Neural progenitor cell (in vitro differentiated cells): ENCODE data around the gene ETFA. TPM values are rescaled to one million over a fixed set of nuclear protein-coding genes. Genes with fewer than 3 reads are reported as not detected.

Experiments used
- DNase-seq: peaks from one replicate; pipeline ENCODE4 v3.0.0-alpha.2; 2016; ENCODE audit warnings: low spot score
- H2AFZ ChIP-seq: fragments of 200-600 bp; sonication (generic); replicated peaks from 2 replicates; pipeline ENCODE4 v1.6.1; 2016; ENCODE audit warnings: antibody characterized with exemption
- H3F3A ChIP-seq: fragments of 200-600 bp; sonication (generic); 2 replicates; pipeline ENCODE4 v1.6.1; 2016; ENCODE audit warnings: antibody characterized with exemption, low read depth
- H3K27ac ChIP-seq: fragments of 200-600 bp; sonication (generic); 2 replicates; pipeline ENCODE4 v1.5.1; 2016; ENCODE audit warnings: mild to moderate bottlenecking
- H3K27me3 ChIP-seq: fragments of 200-600 bp; sonication (generic); 2 replicates; pipeline ENCODE4 v1.6.1; 2016; ENCODE audit warnings: mild to moderate bottlenecking, moderate library complexity
- H3K36me3 ChIP-seq: fragments of 200-600 bp; sonication (generic); 2 replicates; pipeline ENCODE4 v1.5.1; 2016
- H3K4me1 ChIP-seq: fragments of 200-600 bp; sonication (generic); 2 replicates; pipeline ENCODE4 v1.6.1; 2016; ENCODE audit warnings: mixed run types
- H3K4me2 ChIP-seq: fragments of 200-600 bp; sonication (generic); 2 replicates; pipeline ENCODE4 v1.6.1; 2016
- H3K4me3 ChIP-seq: fragments of 200-600 bp; sonication (generic); 2 replicates; pipeline ENCODE4 v1.5.1; 2016
- H3K79me2 ChIP-seq: fragments of 200-600 bp; sonication (generic); 2 replicates; pipeline ENCODE4 v1.6.1; 2016; ENCODE audit warnings: low read depth
- H3K9ac ChIP-seq: fragments of 200-600 bp; sonication (generic); 2 replicates; pipeline ENCODE4 v1.6.1; 2016
- H3K9me3 ChIP-seq: fragments of 200-600 bp; sonication (generic); 2 replicates; pipeline ENCODE4 v1.5.1; 2016; ENCODE audit warnings: low read depth
- H4K20me1 ChIP-seq: fragments of 200-600 bp; sonication (generic); 2 replicates; pipeline ENCODE4 v1.6.1; 2016; ENCODE audit warnings: low read depth
- H3K27ac Mint-ChIP-seq: 3 replicates; pipeline ENCODE4 v1.8.0; 2021; ENCODE audit warnings: mixed read lengths
- H3K27me3 Mint-ChIP-seq: 2 replicates; pipeline ENCODE4 v1.8.0; 2022; ENCODE audit warnings: low read depth, mild to moderate bottlenecking, inconsistent platforms, moderate library complexity, mixed read lengths; ENCODE audit not compliant: insufficient read depth
- H3K36me3 Mint-ChIP-seq: 3 replicates; pipeline ENCODE4 v1.8.0; 2021; ENCODE audit warnings: mixed read lengths
- H3K4me1 Mint-ChIP-seq: 3 replicates; pipeline ENCODE4 v1.8.0; 2021; ENCODE audit warnings: mixed read lengths
- H3K4me3 Mint-ChIP-seq: 3 replicates; pipeline ENCODE4 v1.8.0; 2021; ENCODE audit warnings: mild to moderate bottlenecking, moderate library complexity, mixed read lengths
- H3K9me3 Mint-ChIP-seq: 3 replicates; pipeline ENCODE4 v1.8.0; 2020; ENCODE audit warnings: mixed read lengths
- EZH2 ChIP-seq: fragments of 200-600 bp; sonication (generic); IDR thresholded peaks from 2 replicates; pipeline ENCODE4 v1.6.1; 2017; ENCODE audit warnings: antibody characterized with exemption, mild to moderate bottlenecking, moderate library complexity
- EZH2phosphoT487 ChIP-seq: fragments of 200-600 bp; sonication (generic); IDR thresholded peaks from 2 replicates; pipeline ENCODE4 v1.6.1; 2017; ENCODE audit warnings: antibody characterized with exemption
- total RNA-seq: library from RNA; depleted of rRNA; stranded (reverse); fragments of >200 nt; gene quantifications from 2 replicates; pipeline ENCODE4 v1.2.3, GENCODE V29; 2015; ENCODE audit warnings: low replicate concordance
- TF ChIP-seq, protein P1 (sequence below): fragments of 200-600 bp; sonication (generic); IDR thresholded peaks from 2 replicates; pipeline ENCODE4 v1.5.1; 2017; ENCODE audit warnings: antibody characterized with exemption, mild to moderate bottlenecking

Gene ETFA
- total RNA-seq, 1 donor from 2014 or later, result 99.3 TPM

DNA sequence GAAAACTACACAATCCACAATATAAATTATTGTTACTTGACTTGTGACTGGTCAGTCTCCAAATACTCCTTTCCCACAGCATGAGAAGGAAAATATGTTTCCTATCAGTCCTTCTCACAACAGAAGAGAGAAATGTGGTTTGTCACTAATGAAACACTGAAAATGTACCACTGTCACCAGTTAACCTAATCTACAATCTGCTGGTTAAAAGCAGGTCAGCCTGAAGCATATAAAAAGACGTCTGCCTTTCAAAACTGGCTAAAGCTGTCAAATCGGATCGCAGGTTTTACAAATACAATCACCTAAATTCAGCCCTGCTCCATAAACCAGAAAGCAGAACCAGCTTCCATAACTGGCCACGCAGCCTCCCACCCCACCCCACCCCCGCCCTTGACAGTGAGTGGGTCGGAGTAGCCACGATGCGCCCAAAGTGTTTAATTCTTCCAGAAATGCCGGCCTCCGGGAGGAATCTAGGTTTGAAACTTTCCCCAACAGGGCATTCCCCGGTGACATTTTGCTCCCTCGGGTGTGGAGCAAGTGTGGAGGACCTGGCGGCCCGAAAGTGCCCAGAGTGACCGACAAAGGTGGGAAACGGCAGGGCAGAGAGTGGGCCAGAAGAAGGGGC lies 682 bp downstream of the ETFA start:
- peaks cover 2% of the 10 kb centered on the region for H3K27me3 Mint-ChIP-seq
- peaks cover 3% of the 10 kb centered on the region for H4K20me1 ChIP-seq
- H3K27ac ChIP-seq, result no peak overlapping the region
- H3K4me1 Mint-ChIP-seq, result peaks cover 10% of the 10 kb centered on the region
- no peaks in the 10 kb centered on the region for H3K27me3 ChIP-seq
- H3K9me3 ChIP-seq, result no peaks in the 10 kb centered on the region
- H3K4me2 ChIP-seq, result peak overlapping the region; percentile 91
- H3F3A ChIP-seq, result no peaks in the 10 kb centered on the region
- no peaks in the 10 kb centered on the region for H3K36me3 ChIP-seq
- H3K36me3 Mint-ChIP-seq, result peaks cover 7% of the 10 kb centered on the region
- H3K4me3 Mint-ChIP-seq, result peak overlapping the region; percentile 93
- H3K27ac Mint-ChIP-seq, result no peak overlapping the region
- peak overlapping the region; percentile 80 for H2AFZ ChIP-seq
- no peaks in the 10 kb centered on the region for H3K9me3 Mint-ChIP-seq
- peaks cover 5% of the 10 kb centered on the region for H3K4me1 ChIP-seq
- H3K79me2 ChIP-seq, result peaks cover 54% of the 10 kb centered on the region
- no peak for TF ChIP-seq EZH2phosphoT487
- no peak for TF ChIP-seq EZH2
- TF ChIP-seq, protein P1, sequence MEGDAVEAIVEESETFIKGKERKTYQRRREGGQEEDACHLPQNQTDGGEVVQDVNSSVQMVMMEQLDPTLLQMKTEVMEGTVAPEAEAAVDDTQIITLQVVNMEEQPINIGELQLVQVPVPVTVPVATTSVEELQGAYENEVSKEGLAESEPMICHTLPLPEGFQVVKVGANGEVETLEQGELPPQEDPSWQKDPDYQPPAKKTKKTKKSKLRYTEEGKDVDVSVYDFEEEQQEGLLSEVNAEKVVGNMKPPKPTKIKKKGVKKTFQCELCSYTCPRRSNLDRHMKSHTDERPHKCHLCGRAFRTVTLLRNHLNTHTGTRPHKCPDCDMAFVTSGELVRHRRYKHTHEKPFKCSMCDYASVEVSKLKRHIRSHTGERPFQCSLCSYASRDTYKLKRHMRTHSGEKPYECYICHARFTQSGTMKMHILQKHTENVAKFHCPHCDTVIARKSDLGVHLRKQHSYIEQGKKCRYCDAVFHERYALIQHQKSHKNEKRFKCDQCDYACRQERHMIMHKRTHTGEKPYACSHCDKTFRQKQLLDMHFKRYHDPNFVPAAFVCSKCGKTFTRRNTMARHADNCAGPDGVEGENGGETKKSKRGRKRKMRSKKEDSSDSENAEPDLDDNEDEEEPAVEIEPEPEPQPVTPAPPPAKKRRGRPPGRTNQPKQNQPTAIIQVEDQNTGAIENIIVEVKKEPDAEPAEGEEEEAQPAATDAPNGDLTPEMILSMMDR, result no peak
- peak overlapping the region; percentile 80 for H3K9ac ChIP-seq
- H3K4me3 ChIP-seq, result peak overlapping the region; percentile 80
- DNase-seq, result peak; percentile 36

DNA sequence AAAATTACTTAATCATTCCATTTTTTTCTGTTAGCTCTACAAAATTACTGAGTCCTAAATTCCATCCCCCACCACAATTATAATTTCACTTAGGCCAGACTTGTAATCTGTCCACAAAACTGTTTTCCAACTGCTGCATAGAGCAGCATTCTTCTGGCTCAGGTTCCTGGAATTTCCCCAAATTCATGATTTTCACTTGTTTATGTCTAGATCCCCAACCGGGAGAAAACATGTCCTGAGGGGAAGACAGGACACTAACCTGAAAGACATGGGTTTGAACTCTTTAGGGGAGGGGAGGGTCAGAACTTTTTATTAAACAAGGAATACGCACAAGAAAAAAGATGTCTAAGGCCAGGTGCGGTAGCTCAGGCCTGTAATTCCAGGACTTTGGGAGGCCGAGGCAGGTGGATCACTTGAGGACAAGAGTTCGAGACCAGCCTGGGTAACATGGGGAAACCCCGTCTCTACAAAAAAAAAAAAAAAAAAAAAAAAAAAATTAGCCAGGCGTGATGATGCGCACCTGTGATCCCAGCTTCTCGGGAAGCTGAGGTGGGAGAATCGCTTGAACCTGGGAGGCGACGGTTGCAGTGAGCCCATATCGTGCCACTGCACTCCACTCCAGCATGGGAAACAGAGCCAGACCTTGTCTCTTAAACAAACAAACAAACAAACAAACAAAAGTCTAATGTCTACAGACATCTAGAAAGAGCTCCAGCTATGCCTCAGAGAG lies 1.5 kb downstream of the ETFA start:
- Histone ChIP-seq H3K4me3 (peak overlapping the region; percentile 80), H3K9ac (no peak overlapping the region)
- H3K27ac Mint-ChIP-seq, result no peak overlapping the region

DNA sequence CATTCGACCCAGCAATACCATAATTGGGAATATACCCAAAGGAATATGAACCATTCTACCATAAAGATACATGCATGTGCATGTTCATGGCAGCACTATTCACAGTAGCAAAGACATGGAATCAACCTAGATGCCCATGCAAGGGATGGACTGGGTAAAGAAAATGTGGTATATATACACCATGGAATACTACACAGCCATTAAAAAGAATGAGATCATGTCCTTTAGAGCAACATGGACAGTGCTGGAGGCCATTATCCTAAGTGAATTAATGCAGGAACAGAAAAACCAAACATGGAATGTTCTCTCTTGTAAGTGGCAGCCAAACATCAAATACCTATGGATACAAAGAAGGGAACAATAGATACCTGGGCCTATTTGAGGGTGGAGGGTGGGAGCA lies 7.4 kb downstream of the ETFA start:
- peaks cover 85% of the 10 kb centered on the region for H3K79me2 ChIP-seq
- TF ChIP-seq EZH2, result no peak
- no peak for TF ChIP-seq EZH2phosphoT487
- TF ChIP-seq, protein P1, result no peak
- no peaks in the 10 kb centered on the region for H3K27me3 ChIP-seq
- no peak overlapping the region for H3K4me3 ChIP-seq
- H3K27ac ChIP-seq, result no peak overlapping the region
- no peak for DNase-seq
- H3K36me3 ChIP-seq, result no peaks in the 10 kb centered on the region
- Mint-ChIP-seq H3K9me3 (peaks cover 3% of the 10 kb centered on the region), H3K4me3 (no peak overlapping the region), H3K27ac (no peak overlapping the region), H3K27me3 (no peaks in the 10 kb centered on the region), H3K36me3 (peaks cover 8% of the 10 kb centered on the region), H3K4me1 (peaks cover 3% of the 10 kb centered on the region)
- no peaks in the 10 kb centered on the region for H3K9me3 ChIP-seq
- no peak overlapping the region for H3K9ac ChIP-seq
- H3F3A ChIP-seq, result no peaks in the 10 kb centered on the region
- H4K20me1 ChIP-seq, result peaks cover 18% of the 10 kb centered on the region
- H2AFZ ChIP-seq, result no peak overlapping the region
- H3K4me1 ChIP-seq, result peaks cover 10% of the 10 kb centered on the region
- H3K4me2 ChIP-seq, result no peak overlapping the region

More for the DNA sequence above, 1.5 kb downstream of the ETFA start:
- Mint-ChIP-seq H3K4me1 (peaks cover 10% of the 10 kb centered on the region), H3K9me3 (peaks cover 3% of the 10 kb centered on the region), H3K36me3 (peaks cover 10% of the 10 kb centered on the region), H3K4me3 (peak overlapping the region; percentile 93), H3K27me3 (peaks cover 2% of the 10 kb centered on the region)
- H3K4me2 ChIP-seq, result peak overlapping the region; percentile 91
- no peaks in the 10 kb centered on the region for H3K9me3 ChIP-seq
- H3K36me3 ChIP-seq, result no peaks in the 10 kb centered on the region
- H3K27me3 ChIP-seq, result no peaks in the 10 kb centered on the region
- peaks cover 3% of the 10 kb centered on the region for H4K20me1 ChIP-seq
- TF ChIP-seq EZH2 (no peak), EZH2phosphoT487 (no peak)
- TF ChIP-seq, protein P1, result no peak
- H3K4me1 ChIP-seq, result peaks cover 5% of the 10 kb centered on the region
- no peak overlapping the region for H2AFZ ChIP-seq
- H3K27ac ChIP-seq, result no peak overlapping the region
- peaks cover 61% of the 10 kb centered on the region for H3K79me2 ChIP-seq
- no peak for DNase-seq
- H3F3A ChIP-seq, result no peaks in the 10 kb centered on the region
